SIG-M5 (cell line): ENCODE measurements around the gene DCAF7.

Experiments used
- DNase-seq: peaks from one replicate; lab custom pipeline; 2025; lab: John Stamatoyannopoulos, UW

The DCAF7 gene

GRCh38 chr17:63588797-63589196, 38.5 kb downstream of the DCAF7 start:
- DNase-seq = no peak

- DNase-seq = no peak
These were observed 39.4 kb downstream of the DCAF7 start for GRCh38 chr17:63589646-63590045.

DNA sequence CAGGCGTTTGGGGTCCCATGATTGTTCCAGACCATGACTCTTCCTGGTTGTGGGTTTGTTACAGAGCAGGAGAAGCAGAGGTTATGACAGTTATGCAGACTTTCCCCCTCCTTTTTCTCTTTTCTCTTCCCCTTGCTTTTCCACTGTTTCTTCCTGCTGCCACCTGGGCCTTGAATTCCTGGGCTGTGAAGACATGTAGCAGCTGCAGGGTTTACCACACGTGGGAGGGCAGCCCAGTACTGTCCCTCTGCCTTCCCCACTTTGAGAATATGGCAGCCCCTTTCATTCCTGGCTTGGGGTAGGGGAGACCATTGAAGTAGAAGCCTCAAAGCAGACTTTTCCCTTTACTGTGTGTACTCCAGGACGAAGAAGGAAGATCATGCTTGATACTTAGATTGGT, 42.5 kb downstream of the DCAF7 start:
- DNase-seq = no peak

- DNase-seq = no peak
These were observed 44.9 kb downstream of the DCAF7 start for GRCh38 chr17:63595132-63595531.

DNA sequence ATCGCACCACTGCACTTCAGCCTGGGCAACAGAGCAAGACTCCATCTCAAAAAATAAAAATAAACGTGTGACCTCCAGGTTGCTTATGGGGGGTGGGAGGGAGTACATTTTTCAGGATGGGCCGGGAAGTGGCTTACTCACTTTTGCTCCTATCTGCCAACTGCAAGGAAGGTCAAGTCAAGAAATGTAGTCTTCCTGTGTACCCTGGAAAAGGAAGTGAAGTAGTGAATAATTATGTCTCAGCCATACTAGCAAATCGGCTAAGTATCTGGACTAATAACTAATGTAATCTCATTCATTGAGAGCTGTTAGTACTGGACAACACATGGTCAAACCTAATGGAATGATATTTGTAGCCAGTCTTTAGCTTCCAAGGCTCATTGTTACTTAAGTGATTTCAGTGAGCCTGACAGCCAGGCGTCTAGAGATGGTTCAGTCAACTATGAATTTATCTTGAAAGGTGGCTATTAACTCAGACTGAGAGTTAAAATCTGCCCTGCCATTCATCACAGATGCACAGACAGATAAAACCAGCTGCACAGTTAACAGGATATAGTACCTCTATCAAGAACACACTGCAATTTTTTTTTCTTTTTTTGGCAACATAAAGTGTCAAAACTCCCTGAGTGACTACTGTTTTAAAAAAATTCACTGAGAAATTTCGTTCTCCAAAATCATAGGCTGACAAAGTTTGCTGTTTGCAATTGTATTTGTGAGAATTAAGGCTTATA, 46.7 kb downstream of the DCAF7 start:
- no peak for DNase-seq

GRCh38 chr17:63598281-63598680, 48.0 kb downstream of the DCAF7 start:
- DNase-seq = no peak

- peak; percentile 18 for DNase-seq
These were observed 50.5 kb downstream of the DCAF7 start, which contains the start of gene TACO1 for GRCh38 chr17:63600569-63601438. TACO1 (plus strand) TSS chr17:63600895; CDS start chr17:63601084, 189 bp downstream.

DNA sequence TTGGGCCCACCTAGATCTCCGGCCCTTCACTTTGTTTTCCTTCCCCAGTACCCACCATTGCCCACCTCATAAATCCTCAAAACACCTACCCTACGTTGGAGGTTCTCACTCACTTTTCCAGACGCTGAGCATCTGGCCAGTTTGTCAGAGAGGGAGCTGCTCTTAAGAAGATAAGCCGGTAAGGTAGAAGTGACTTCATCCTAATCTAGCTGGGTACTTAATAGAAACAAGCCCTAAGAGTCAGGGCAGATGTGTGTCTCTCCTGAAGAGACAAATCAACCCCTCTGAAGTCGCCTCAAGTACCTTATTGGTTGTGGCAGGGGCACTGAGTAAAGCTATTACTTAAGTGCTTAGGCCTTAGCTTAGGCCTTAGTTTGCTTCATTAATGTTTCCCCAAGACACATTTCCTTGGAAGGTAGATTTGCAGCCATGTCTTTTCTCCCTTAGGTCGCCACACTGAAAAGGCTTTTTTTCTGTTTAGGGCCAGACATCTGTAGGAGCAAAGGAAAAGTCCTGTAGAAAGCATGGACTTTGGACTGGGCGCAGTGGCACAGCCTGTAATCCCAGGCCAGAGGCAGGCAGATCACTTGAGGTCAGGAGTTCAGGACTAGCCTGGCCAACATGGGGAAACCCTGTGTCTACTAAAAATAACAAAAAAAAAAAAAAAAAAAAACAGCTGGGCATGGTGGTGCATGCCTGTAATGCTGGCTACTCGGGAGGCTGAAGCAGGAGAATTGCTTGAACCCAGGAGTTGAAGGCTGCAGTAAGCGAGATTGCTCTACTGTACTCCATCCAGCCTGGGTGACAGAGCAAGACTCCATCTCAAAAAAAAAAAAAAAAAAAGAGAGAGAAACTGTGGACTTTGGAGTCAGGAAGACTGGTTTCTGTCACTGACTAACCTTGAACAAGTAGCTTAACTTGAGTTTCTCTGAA, 51.4 kb downstream of the DCAF7 start:
- DNase-seq = no peak

DNA sequence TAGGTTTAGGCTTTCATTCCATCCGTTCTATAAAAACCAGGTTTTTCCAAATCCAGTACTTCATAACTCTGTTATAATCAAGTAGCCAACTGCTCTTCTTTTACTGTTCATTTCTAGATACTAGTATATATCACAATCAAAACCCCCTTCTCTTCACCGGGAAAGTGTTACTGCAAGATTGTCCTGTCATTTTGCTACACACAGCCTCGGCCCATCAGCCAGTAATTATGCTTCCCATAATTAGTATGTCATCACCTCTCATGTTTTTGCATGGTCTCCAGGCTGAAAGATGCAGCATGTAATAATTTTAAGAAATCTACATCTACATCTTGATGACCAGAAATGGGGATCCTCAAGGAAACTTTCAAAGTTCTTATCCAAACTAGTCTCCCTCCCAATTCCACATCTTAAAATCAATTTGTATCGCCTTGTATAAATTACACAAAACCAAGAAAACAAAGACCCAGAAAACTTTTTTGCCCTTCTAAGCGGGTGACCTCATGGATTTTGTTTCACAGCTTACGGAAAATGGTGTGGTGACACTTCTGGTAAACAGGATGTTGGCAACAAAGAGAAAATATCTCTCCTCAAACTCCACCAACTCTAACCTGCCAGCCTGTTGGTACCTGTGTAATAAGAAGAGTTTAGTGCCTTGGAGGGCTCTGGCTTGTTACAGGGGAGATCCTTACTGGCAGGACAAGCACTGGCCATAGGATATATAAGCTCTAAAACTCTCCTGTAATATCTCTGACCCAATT, 59.7 kb downstream of the DCAF7 start:
- no peak for DNase-seq

GRCh38 chr17:63610854-63611253, 60.6 kb downstream of the DCAF7 start:
- no peak for DNase-seq

GRCh38 chr17:63611354-63611753, 61.1 kb downstream of the DCAF7 start:
- DNase-seq = no peak

- DNase-seq = no peak
These were observed 63.4 kb downstream of the DCAF7 start for GRCh38 chr17:63613663-63614062.

DNA sequence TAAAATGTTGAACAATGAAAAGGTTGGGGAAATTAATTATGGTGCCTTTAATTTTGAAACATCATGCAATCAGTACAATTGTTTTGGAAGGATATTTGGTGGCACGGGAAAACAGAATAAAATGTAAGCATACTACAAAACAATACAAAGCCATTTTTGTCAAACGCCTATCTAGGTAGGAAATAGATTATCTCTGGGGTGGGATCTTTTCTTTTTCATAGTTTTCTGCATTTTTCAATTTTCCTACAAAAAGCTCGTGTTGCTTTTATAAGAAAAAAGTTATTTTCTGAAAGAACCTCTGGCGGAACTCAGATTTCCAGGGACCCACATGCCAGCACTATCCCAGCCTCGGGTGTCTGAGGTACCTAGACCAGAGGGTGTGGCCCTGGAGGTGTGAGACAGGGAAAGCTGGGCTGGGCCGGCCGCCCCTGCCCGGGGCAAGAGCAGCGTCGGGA, 71.0 kb downstream of the DCAF7 start:
- no peak for DNase-seq

- DNase-seq = peak; percentile 100
These were observed 71.7 kb downstream of the DCAF7 start, which contains the start of gene MAP3K3 for GRCh38 chr17:63621684-63622573. MAP3K3 (plus strand) TSS chr17:63622417; CDS start chr17:63622760, 343 bp downstream.

DNA sequence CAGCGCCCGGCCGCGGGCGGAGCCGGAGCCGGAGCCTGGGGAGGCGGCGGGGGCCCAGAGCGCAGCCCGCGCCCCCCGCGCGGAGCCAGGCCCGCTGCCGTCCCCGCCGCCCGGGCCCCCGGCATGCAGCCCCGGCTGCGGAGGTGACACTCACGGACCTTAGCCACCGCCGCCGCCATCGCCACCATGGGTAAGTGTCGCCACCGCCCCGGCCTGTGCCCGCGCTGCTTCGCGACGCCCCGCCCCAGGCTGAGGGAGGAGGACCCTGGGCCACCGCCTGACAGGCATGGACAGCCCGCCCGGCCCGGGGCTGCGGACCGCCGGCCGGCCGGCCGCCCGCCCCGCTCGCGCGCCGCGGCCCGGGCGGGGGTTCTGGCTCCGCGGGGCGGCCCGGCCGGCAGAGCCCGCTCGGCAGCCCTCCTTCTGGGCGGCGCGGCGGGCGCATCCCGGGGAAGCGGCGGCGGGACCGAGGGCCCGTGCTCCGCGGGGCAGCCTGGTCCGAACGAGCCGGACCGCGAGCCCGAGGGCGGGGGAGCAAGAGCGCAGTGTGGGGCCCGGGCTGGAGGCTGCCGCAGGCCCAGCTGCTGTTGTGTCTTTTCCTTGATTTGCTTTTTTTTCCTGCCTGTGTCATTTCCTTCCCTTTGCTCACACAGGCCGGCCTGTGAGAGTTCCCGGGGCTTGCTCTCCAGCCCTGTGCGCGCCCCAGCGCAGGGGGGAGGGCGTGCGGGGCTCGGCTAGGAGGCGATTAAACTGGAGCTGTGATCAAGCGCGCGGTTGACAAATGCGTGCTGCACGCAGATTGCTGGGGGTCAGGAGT, 72.5 kb downstream of the DCAF7 start:
- DNase-seq = no peak

DNA sequence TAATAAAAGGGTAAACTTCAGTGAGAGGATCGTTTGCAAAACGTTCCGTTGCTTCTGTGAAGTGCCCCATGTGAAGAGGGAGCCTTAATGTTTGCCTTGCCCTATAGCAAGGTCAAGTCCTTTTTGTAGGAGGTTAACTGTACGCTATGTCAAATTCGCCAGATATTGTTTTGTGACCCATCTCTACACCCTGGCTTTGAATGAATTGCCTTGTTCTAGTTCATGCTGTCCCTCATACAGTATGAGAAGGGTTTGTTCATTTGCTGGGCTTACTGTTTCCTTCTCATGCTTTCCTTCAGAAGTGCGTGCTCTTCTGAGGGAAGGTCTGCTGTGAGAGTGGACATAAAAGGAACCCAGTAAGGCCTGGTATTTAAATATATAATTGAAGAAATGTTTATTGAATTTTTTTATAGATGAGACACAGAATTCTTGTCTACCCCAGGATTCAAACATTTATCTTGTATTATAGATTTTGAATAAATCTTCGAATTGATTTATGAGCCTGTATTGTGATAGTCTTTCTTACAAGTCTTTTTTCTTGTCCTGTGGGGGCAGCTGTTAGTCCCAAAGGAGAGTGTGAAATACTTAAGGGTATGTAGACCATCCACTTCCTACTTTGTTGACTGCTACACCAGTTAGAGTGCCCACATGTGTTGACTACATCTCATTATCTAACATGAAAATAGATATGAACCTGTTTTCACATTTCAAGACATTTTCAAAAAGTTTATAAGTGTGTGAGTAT, 73.7 kb downstream of the DCAF7 start:
- DNase-seq = no peak

GRCh38 chr17:63624531-63624880, 74.2 kb downstream of the DCAF7 start:
- DNase-seq = no peak

DNA sequence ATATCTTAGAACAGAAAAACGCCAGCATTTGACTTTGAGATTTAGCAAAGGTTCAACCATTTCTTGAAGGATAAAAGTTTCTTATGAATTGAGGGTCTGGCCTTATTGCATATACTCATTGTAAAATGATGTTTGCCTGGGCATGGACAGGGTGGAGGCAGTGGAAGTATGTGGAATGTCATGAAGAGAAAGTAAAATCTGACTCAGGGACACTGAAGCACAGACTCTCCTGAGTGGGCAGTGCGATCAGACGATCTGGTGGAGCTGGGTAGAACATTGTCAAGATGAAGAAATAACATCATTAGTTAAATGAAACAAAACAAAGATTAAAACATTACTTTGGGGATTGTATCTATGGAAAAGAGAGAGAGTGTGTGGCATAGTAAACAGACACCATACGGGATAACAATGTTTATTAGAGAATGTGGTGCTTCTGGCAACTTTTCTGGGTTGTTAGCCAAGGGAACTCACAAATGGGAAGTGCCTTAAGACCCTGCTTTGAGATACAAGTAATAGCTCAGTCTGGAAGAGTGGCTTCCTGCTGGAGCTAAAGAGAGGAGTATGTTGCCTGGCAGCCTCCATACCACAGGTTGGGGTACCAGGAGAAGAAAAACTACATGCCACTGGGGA, 76.4 kb downstream of the DCAF7 start:
- no peak for DNase-seq
